ENCODE results near the gene CCDC188. TPM values are rescaled to one million over a fixed set of nuclear protein-coding genes. Genes with fewer than 3 reads are reported as not detected.

Gene CCDC188
- not detected for total RNA-seq
- 0.33 TPM for polyA plus RNA-seq (2013, experiment 1 of 2)
- polyA plus RNA-seq (2013, experiment 2 of 2): 0.38 TPM
- 0 to 0.32 (median 0) reads per million in 172 experiments for total RNA-seq

- POLR2A ChIA-PET: no interaction called here
- CTCF ChIA-PET: no interaction called here
Observed at GRCh38 chr22:20150381-20151275, at the start of gene CCDC188. Gene CCDC188 (minus strand): TSS chr22:20151055. CDS start chr22:20150986, 69 bp downstream.

DNA sequence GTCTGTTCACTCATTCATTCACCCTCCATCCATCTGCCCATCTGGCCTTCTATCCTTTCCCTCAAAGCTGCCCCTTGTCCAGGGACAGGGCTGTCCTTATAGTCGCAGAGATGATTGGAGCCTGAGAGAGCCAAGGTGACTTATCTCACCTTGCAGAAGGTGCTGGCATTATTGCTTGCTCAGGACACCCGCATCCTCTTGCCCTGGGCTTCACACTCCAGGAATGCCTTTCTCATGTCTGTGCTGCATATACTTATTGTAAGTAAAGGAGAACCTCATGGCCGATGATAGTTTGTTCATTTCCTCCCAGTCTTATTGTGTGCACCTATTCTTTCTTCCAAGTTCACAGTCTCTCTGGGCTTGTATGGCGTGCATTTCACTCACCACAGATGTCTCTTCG is 49.1 kb upstream of the CCDC188 start:
- no peaks in the 10 kb centered on the region for H3K9me3 Mint-ChIP-seq
- Histone ChIP-seq H3K9me3 (ENCODE audit: control insufficient read depth in 1 of 2, insufficient read depth in 1 of 2, low read length in 2 of 2) (no peaks in the 10 kb centered on the region), H3K4me3 (ENCODE audit: low read length) (no peak overlapping the region), H3K27me3 (ENCODE audit: control insufficient read depth in 1 of 2, insufficient read depth in 2 of 2, low read length in 2 of 2) (no peaks in the 10 kb centered on the region), H3K4me1 (ENCODE audit: insufficient read depth, low read length) (peaks cover 2% of the 10 kb centered on the region), H3K36me3 (ENCODE audit: insufficient read depth, low read length) (no peaks in the 10 kb centered on the region), H3K27ac (ENCODE audit: low read depth in 1 of 2, low read length in 2 of 2) (no peak overlapping the region)
- H3K4me1 Mint-ChIP-seq (ENCODE audit: low read depth): no peaks in the 10 kb centered on the region
- ATAC-seq (ENCODE audit: poor library complexity): no peak
- DNase-seq: no peak
- H3K36me3 Mint-ChIP-seq (ENCODE audit: low read depth): no peaks in the 10 kb centered on the region
- no peaks in the 10 kb centered on the region for H3K27me3 Mint-ChIP-seq
- TF ChIP-seq CTCF (IDR thresholded peaks at IDR 0.05): no peak
- ChIA-PET POLR2A (no interaction called here), CTCF (no interaction called here)
- H3K27ac Mint-ChIP-seq: no peak overlapping the region
- H3K4me3 Mint-ChIP-seq: no peak overlapping the region
- intact Hi-C loops (cut with DNase I, micrococcal nuclease): no loop called here

More at GRCh38 chr22:20150381-20151275, at the start of gene CCDC188:
- no peak for DNase-seq
- H3K27ac Mint-ChIP-seq: no peak within 1 kb of the TSS
- no peaks in the 10 kb centered on the region for H3K36me3 Mint-ChIP-seq (ENCODE audit: low read depth)
- H3K36me3 ChIP-seq (ENCODE audit: insufficient read depth, low read length): no peaks in the 10 kb centered on the region
- H3K4me3 ChIP-seq (ENCODE audit: low read length): no peak within 1 kb of the TSS
- H3K4me1 Mint-ChIP-seq (ENCODE audit: low read depth): no peaks in the 10 kb centered on the region
- no peaks in the 10 kb centered on the region for H3K9me3 ChIP-seq (ENCODE audit: control insufficient read depth in 1 of 2, insufficient read depth in 1 of 2, low read length in 2 of 2)
- H3K27me3 ChIP-seq (ENCODE audit: control insufficient read depth in 1 of 2, insufficient read depth in 2 of 2, low read length in 2 of 2): peaks cover 0 to 4% of the 10 kb centered on the region in 2 experiments
- H3K4me1 ChIP-seq (ENCODE audit: insufficient read depth, low read length): peaks cover 13% of the 10 kb centered on the region
- no peak within 1 kb of the TSS for H3K27ac ChIP-seq (ENCODE audit: low read depth in 1 of 2, low read length in 2 of 2)
- no peak for TF ChIP-seq CTCF (IDR thresholded peaks at IDR 0.05)
- intact Hi-C loops (cut with DNase I, micrococcal nuclease): no loop called here
- no peaks in the 10 kb centered on the region for H3K27me3 Mint-ChIP-seq
- ATAC-seq (ENCODE audit: poor library complexity): no peak
- H3K4me3 Mint-ChIP-seq: no peak within 1 kb of the TSS
- no peaks in the 10 kb centered on the region for H3K9me3 Mint-ChIP-seq

DNA sequence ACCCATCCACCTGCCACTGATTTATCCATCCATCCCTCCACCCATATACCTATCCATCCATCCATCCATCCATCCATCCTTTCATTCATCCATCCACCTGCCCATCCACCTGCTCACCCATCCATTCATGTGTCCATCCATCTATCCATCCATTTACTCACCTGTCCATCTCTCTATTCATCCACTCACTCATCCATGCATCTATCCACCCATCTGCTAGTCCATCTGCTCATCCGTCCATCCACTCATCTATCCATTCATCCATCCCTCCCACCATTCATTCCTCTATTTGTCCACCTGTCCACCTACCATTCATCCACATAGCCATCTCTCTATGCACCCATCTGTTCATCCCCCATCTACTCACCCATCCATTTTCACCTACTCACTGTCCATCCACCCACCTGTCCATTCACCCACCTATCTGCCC is 48.6 kb upstream of the CCDC188 start:
- ChIA-PET POLR2A (no interaction called here), CTCF (no interaction called here)
- H3K4me1 Mint-ChIP-seq (ENCODE audit: low read depth): no peaks in the 10 kb centered on the region
- H3K27me3 Mint-ChIP-seq: no peaks in the 10 kb centered on the region
- no peak overlapping the region for H3K27ac Mint-ChIP-seq
- H3K4me3 Mint-ChIP-seq: no peak overlapping the region
- no peak for TF ChIP-seq CTCF (IDR thresholded peaks at IDR 0.05)
- peaks cover 2% of the 10 kb centered on the region for H3K4me1 ChIP-seq (ENCODE audit: insufficient read depth, low read length)
- no peaks in the 10 kb centered on the region for H3K9me3 ChIP-seq (ENCODE audit: control insufficient read depth in 1 of 2, insufficient read depth in 1 of 2, low read length in 2 of 2)
- no peak overlapping the region for H3K27ac ChIP-seq (ENCODE audit: low read depth in 1 of 2, low read length in 2 of 2)
- H3K27me3 ChIP-seq (ENCODE audit: control insufficient read depth in 1 of 2, insufficient read depth in 2 of 2, low read length in 2 of 2): no peaks in the 10 kb centered on the region
- no peaks in the 10 kb centered on the region for H3K9me3 Mint-ChIP-seq
- H3K36me3 ChIP-seq (ENCODE audit: insufficient read depth, low read length): no peaks in the 10 kb centered on the region
- no peak overlapping the region for H3K4me3 ChIP-seq (ENCODE audit: low read length)
- H3K36me3 Mint-ChIP-seq (ENCODE audit: low read depth): no peaks in the 10 kb centered on the region
- DNase-seq (no peak), ATAC-seq (ENCODE audit: poor library complexity) (no peak)
- intact Hi-C loops (cut with DNase I, micrococcal nuclease): no loop called here

All from CD4-positive, alpha-beta T cell (primary cell).